SK-N-SH treated with all-trans-retinoic acid at 6 μM for 48 hours (cell line): Measurements from ENCODE around the gene KCNC3.
A peak's percentile ranks its signal among the peaks of the same experiment; 100 is the strongest.

ENCODE experiments used
- ATAC-seq: fragments of 200-7000 bp; cut with Tn5 transposase; 3 replicates; pipeline ENCODE4 v1.9.1; 2020; ENCODE audit warnings: mild to moderate bottlenecking, moderate library complexity
- BACH2 ChIP-seq: fragments of 250-450 bp; sonication (Bioruptor Pico); IDR thresholded peaks from 2 replicates; pipeline ENCODE4 v1.9.0; 2021; ENCODE audit warnings: mild to moderate bottlenecking, borderline replicate concordance
- CSDC2 ChIP-seq: fragments of 250-450 bp; sonication (Bioruptor Pico); IDR thresholded peaks from 2 replicates; pipeline ENCODE4 v1.5.0; 2020; ENCODE audit warnings: mild to moderate bottlenecking, moderate library complexity
- CSRNP3 ChIP-seq: fragments of 250-450 bp; sonication (Bioruptor Pico); IDR thresholded peaks from 2 replicates; pipeline ENCODE4 v1.5.1; 2021; ENCODE audit warnings: mild to moderate bottlenecking, moderate library complexity
- ESRRG ChIP-seq: fragments of 250-450 bp; sonication (Bioruptor Pico); IDR thresholded peaks from 2 replicates; pipeline ENCODE4 v1.6.1; 2021; ENCODE audit warnings: mild to moderate bottlenecking
- GLIS3 ChIP-seq: fragments of 250-450 bp; sonication (Bioruptor Pico); IDR thresholded peaks from 2 replicates; pipeline ENCODE4 v1.5.0; 2020; ENCODE audit warnings: mild to moderate bottlenecking, moderate library complexity
- ISL1 ChIP-seq: fragments of 250-450 bp; sonication (Bioruptor Pico); IDR thresholded peaks from 2 replicates; pipeline ENCODE4 v2.1.2; 2022; ENCODE audit warnings: mild to moderate bottlenecking, moderate library complexity
- RARB ChIP-seq: fragments of 250-450 bp; sonication (Bioruptor Pico); IDR thresholded peaks from 2 replicates; pipeline ENCODE4 v1.8.0; 2021; ENCODE audit warnings: mild to moderate bottlenecking, moderate library complexity
- SNAI2 ChIP-seq: fragments of 250-450 bp; sonication (Bioruptor Pico); IDR thresholded peaks from 2 replicates; pipeline ENCODE4 v1.5.0; 2020; ENCODE audit warnings: mild to moderate bottlenecking, moderate library complexity
- TOX ChIP-seq: fragments of 250-450 bp; sonication (Bioruptor Pico); IDR thresholded peaks from 2 replicates; pipeline ENCODE4 v1.8.0; 2021; ENCODE audit warnings: mild to moderate bottlenecking, moderate library complexity, borderline replicate concordance
- TSHZ2 ChIP-seq: fragments of 250-450 bp; sonication (Bioruptor Pico); IDR thresholded peaks from 2 replicates; pipeline ENCODE4 v1.5.0; 2020; ENCODE audit warnings: mild to moderate bottlenecking, moderate library complexity
- ZC3H10 ChIP-seq: fragments of 250-450 bp; sonication (Bioruptor Pico); IDR thresholded peaks from 2 replicates; pipeline ENCODE4 v1.5.1; 2021; ENCODE audit warnings: mild to moderate bottlenecking, moderate library complexity
- ZFP3 ChIP-seq: fragments of 250-450 bp; sonication (Bioruptor Pico); IDR thresholded peaks from 2 replicates; pipeline ENCODE4 v1.5.0; 2020; ENCODE audit warnings: mild to moderate bottlenecking, moderate library complexity
- ZNF565 ChIP-seq: fragments of 450-650 bp; formaldehyde crosslinking; conservative IDR thresholded peaks from 2 replicates; pipeline ENCODE4 v1.5.0; 2020; ENCODE audit warnings: low read depth, mild to moderate bottlenecking, moderate library complexity
- ZNF70 ChIP-seq: fragments of 450-650 bp; formaldehyde crosslinking; IDR thresholded peaks from 2 replicates; pipeline ENCODE4 v1.5.0; 2020; ENCODE audit warnings: mild to moderate bottlenecking, moderate library complexity
- ZNF8 ChIP-seq: fragments of 450-650 bp; formaldehyde crosslinking; IDR thresholded peaks from 2 replicates; pipeline ENCODE4 v1.5.0; 2020; ENCODE audit warnings: mild to moderate bottlenecking, moderate library complexity
- TF ChIP-seq, protein P1 (sequence below): fragments of 250-450 bp; sonication (Bioruptor Pico); IDR thresholded peaks from 2 replicates; pipeline ENCODE4 v1.8.0; 2021; ENCODE audit warnings: low read depth, mild to moderate bottlenecking, moderate library complexity, borderline replicate concordance
- TF ChIP-seq, protein P2 (sequence below): fragments of 250-450 bp; sonication (Bioruptor Pico); IDR thresholded peaks from 2 replicates; pipeline ENCODE4 v1.8.0; 2020; ENCODE audit warnings: mild to moderate bottlenecking, moderate library complexity, borderline replicate concordance
- TF ChIP-seq, protein P3 (sequence below): fragments of 250-450 bp; sonication (Bioruptor Pico); IDR thresholded peaks from 2 replicates; pipeline ENCODE4 v1.5.1; 2020; ENCODE audit warnings: low read depth, mild to moderate bottlenecking, moderate library complexity

The KCNC3 gene

DNA sequence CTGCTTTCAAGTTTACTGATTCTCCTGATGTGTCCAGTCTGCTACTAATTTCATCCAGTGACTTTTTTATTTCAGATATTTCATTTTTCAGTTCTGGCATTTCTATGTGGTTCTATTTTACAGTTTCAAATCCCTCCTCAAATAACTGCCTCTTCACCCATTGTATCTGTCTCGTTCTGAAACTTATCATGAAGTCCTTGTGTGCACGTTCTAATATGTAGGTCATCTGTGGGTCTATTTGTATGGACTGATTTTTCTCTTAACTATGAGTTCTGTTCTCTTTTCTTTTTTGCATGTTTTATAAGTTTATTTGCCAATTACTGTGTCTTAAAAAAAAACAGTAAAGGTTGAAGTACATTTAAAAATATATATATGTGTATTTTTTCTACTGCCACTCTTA, 43.3 kb downstream of the KCNC3 start:
- no peak for ATAC-seq
- no peak for TF ChIP-seq ESRRG (CRISPR knock-in tag)
- TF ChIP-seq, all 23 proteins: peak for 0

DNA sequence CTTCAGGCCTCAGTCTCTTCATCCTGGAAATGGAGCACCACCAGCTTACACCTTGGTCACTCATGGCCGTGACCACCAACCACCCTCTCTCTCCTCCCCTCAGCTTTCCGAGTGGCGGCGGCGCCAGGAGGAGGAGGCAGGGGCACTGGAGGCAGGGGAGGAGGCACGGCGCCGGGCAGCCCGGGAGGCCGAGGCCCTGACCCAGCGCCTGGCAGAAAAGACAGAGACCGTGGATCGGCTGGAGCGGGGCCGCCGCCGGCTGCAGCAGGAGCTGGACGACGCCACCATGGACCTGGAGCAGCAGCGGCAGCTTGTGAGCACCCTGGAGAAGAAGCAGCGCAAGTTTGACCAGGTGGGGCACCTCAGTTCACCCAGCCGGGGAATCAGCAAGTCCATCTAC, 47.7 kb downstream of the KCNC3 start:
- TF ChIP-seq ZNF565 (CRISPR knock-in tag) (no peak), RARB (CRISPR knock-in tag) (no peak), CSRNP3 (CRISPR knock-in tag) (no peak), ZFP3 (CRISPR knock-in tag) (no peak), ZNF8 (no peak), TOX (CRISPR knock-in tag) (no peak), GLIS3 (no peak), BACH2 (CRISPR knock-in tag) (no peak)
- ATAC-seq, result no peak

DNA sequence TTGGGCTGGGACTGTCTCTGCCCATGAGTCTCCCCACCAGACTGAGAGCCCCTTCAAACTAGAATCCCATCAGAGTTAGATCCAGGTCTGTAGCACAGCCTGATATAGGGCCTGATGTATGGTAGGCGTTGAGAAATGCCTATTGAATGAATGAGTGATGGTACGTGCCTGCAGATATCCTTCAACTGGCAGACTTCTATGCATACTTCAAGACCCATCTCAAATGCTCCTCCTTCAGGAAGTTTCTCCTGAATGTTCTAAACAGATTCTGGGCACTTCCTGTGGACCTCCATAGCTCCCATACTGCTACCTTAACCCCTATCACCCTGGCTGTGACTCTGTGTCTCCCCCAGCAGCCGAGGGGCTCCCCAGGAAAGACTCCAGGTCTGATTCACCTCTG, 48.2 kb downstream of the KCNC3 start:
- TF ChIP-seq ZFP3 (CRISPR knock-in tag) (peak; percentile 94), CSDC2 (no peak)
- ATAC-seq, result no peak

DNA sequence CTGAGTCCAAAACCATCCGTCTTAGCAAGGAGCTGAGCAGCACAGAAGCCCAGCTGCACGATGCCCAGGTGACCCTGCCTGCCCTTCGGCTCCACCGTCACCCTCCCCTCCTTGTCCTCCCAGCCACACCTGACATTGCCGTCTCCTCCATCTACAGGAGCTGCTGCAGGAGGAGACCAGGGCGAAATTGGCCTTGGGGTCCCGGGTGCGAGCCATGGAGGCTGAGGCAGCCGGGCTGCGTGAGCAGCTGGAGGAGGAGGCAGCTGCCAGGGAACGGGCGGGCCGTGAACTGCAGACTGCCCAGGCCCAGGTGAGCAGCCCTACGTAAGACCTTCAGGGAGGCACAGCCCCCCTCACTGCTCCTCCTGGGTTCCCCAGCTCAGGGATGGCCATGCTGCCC, 49.1 kb downstream of the KCNC3 start:
- TF ChIP-seq RARB (CRISPR knock-in tag) (no peak), ZC3H10 (CRISPR knock-in tag) (no peak), ISL1 (CRISPR knock-in tag) (no peak), GLIS3 (no peak), ZNF70 (no peak), TSHZ2 (CRISPR knock-in tag) (no peak)
- TF ChIP-seq, protein P1, sequence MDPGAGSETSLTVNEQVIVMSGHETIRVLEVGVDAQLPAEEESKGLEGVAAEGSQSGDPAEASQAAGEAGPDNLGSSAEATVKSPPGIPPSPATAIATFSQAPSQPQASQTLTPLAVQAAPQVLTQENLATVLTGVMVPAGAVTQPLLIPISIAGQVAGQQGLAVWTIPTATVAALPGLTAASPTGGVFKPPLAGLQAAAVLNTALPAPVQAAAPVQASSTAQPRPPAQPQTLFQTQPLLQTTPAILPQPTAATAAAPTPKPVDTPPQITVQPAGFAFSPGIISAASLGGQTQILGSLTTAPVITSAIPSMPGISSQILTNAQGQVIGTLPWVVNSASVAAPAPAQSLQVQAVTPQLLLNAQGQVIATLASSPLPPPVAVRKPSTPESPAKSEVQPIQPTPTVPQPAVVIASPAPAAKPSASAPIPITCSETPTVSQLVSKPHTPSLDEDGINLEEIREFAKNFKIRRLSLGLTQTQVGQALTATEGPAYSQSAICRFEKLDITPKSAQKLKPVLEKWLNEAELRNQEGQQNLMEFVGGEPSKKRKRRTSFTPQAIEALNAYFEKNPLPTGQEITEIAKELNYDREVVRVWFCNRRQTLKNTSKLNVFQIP (CRISPR knock-in tag), result no peak
- TF ChIP-seq, protein P2, sequence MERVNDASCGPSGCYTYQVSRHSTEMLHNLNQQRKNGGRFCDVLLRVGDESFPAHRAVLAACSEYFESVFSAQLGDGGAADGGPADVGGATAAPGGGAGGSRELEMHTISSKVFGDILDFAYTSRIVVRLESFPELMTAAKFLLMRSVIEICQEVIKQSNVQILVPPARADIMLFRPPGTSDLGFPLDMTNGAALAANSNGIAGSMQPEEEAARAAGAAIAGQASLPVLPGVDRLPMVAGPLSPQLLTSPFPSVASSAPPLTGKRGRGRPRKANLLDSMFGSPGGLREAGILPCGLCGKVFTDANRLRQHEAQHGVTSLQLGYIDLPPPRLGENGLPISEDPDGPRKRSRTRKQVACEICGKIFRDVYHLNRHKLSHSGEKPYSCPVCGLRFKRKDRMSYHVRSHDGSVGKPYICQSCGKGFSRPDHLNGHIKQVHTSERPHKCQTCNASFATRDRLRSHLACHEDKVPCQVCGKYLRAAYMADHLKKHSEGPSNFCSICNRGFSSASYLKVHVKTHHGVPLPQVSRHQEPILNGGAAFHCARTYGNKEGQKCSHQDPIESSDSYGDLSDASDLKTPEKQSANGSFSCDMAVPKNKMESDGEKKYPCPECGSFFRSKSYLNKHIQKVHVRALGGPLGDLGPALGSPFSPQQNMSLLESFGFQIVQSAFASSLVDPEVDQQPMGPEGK (CRISPR knock-in tag), result no peak
- no peak for ATAC-seq

- ATAC-seq, result no peak
- TF ChIP-seq, protein P3, sequence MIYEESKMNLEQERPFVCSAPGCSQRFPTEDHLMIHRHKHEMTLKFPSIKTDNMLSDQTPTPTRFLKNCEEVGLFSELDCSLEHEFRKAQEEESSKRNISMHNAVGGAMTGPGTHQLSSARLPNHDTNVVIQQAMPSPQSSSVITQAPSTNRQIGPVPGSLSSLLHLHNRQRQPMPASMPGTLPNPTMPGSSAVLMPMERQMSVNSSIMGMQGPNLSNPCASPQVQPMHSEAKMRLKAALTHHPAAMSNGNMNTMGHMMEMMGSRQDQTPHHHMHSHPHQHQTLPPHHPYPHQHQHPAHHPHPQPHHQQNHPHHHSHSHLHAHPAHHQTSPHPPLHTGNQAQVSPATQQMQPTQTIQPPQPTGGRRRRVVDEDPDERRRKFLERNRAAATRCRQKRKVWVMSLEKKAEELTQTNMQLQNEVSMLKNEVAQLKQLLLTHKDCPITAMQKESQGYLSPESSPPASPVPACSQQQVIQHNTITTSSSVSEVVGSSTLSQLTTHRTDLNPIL, result no peak
- TF ChIP-seq ZNF565 (CRISPR knock-in tag) (no peak), CSDC2 (no peak), BACH2 (CRISPR knock-in tag) (no peak), ESRRG (CRISPR knock-in tag) (no peak), GLIS3 (no peak), SNAI2 (no peak), RARB (CRISPR knock-in tag) (no peak)
- TF ChIP-seq, protein P2 (CRISPR knock-in tag), result no peak
- TF ChIP-seq, all 23 proteins: peak for 0
Measured at GRCh38 chr19:50277966-50278580, 51.1 kb downstream of the KCNC3 start.
